T follicular helper cell (primary cell): Measurements from ENCODE around the gene LPIN1.

Experiments
- DNase-seq: peaks from one replicate; pipeline ENCODE4 v3.0.0-alpha.2; 2020; ENCODE audit warnings: low read depth
- total RNA-seq, 2 experiments: gene quantifications; one replicate each; lab custom pipeline; 2026; lab: John Stamatoyannopoulos, UW

The LPIN1 gene
- total RNA-seq: 108 to 182 reads per million in 2 experiments

DNA sequence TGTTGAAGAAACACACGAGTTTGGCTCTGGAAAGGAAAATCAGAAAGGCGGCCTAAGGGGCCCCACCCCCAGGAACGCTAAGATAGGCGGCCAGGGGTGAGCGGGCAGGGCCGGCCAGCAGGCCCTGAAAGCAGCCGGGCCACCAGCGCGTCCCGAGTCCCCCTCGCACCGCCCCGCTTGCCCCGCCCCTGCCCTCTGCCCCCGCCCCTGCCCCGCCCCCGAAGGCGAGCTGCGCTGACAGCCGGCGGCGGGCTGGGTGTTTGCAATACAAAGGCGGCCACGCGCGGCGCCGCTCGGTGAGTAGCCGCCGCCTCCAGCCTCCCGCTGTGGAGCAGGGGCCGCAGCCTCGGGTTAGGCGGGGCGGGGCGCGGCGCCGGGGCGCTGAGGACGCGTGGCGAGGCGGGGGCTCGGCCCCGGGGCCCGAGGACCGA, at the start of gene LPIN1:
TSS of gene LPIN1 (plus strand) at position 257 of the 431 bp plus-strand sequence. CDS start 18,910 bp downstream, outside the sequence.
- peak; percentile 81 for DNase-seq

DNA sequence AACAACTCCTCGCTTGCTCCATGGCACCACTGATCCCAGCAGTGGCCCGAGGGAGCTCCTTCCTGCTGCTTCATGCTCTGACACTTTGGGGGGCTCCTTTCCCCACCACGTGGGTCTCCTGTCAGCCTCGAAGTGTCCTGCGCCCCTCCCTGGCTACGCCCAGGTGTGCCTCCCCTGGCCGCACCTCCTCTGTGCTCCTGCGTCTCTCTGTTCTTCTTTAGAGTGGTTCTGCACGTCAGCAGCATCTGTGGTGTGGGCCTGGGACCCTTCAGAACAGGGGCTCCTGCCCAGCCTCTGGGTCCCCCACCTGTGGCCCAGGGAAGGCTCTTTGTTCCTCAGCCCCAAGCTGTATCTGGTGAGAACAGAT, 49.7 kb upstream of the LPIN1 start:
- no peak for DNase-seq

DNA sequence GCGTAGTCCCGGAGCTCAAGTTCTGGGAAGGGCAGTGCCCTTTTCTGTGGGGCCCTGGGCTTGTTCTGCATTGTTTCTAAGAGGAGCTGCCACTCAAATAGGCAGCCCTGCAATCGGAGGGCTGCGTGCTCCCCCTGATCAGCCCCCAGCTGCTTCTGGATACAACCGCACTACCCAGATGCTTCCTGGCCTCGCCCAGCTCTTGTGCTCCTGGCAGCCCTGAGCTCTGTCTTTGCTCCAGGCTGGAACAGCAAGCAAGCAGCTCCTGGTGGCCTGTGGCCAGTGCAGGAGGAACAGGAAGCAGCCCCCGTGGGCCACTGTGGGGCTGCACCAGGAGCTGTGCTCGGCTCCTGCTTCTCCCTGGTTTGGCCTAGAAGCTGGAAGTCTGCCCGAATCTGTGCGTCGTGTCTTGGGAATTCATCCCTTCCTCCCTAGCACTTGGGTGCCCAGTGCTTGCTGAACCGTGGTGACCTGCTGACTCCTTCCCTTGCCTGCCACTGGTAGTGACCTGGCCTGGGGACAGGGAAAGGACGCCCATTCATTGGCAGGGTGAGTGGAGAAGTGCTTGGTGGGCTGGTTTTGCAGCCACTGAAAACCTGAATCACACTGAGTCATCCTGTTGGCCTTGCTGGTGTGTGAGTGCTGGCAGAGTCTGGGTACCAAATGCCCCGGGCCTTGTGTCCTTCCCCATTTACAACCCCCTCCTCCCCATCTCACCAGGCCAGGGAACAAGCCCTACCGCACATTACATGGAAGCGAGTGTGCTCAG, 49.1 kb upstream of the LPIN1 start:
- no peak for DNase-seq

GRCh38 chr2:11698009-11698922, 48.2 kb upstream of the LPIN1 start:
- DNase-seq: no peak

DNA sequence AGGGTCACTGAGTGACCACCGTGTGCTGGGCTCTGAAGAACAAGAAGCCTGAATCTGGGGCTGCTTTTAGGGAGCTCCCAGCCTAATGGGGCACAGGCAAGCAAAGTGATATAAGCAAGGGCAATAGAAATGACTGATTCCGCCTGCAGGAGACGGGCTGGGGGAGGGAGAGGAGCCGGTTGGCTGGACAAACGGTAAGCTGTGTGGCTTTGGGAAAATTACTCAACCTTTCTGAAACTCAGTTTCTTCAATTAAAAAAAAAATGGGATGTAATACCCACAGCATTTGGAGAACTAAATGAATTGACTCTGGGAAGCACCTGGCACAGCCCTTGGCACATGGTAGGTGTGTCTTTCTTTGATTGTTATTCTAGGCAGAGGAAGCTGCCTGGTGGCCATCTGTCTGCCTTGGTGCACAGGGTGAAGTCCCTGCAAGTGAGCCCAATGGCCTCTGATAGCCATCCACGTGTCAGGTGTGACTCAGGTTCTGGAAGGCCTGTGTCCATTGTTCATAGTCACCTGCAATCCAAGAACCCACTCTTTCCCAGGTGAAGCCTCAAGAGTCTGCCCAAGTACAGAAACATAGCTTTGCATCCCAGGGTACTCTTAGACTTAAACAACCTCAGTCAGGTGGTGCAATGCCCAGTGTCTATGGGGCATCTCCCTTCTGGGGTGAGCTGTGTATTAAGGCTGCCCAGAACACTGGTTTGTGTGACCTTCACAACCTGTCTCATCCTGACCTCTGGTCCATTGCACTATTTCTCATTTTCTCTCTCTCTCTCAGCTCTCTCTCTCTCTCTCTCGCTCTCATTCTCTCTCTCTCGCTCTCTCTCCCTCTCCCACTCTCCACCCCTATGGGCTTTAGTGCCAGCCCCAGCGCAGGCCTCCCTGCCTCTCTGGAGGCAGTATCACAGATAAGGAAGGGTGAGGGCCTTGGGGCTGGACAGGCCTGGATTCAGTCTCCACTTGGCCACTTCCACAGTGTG, 46.5 kb upstream of the LPIN1 start:
- no peak for DNase-seq

- DNase-seq: no peak
These were observed 45.2 kb upstream of the LPIN1 start for GRCh38 chr2:11701206-11701605.

- DNase-seq: no peak
These were observed 44.6 kb upstream of the LPIN1 start for GRCh38 chr2:11701751-11702301.

- DNase-seq: no peak
These were observed 43.5 kb upstream of the LPIN1 start for GRCh38 chr2:11702946-11703345.

GRCh38 chr2:11703700-11704099, 42.7 kb upstream of the LPIN1 start:
- DNase-seq: no peak

- DNase-seq: no peak
These were observed 41.4 kb upstream of the LPIN1 start for GRCh38 chr2:11705063-11705462.

GRCh38 chr2:11705711-11706110, 40.7 kb upstream of the LPIN1 start:
- DNase-seq: no peak

DNA sequence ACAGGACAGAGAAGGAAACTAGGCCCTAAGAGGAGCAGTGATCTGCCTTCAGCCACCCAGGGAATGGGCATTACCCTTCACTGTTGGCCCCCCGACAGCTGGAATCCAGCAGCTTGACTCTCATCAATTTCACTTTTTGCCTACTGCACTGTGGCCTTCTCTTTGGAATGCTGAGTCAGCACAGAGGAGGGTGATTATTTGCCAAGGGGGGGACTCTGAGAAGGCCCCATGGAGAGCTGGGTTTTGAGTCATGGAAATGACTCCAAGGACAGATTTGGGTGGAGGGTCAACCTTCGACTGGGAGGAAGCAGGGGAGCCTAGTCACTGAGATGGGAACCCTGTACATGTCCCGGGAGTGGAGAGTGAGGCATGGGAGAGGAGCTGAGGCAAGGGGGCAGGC, 38.3 kb upstream of the LPIN1 start:
- no peak for DNase-seq

DNA sequence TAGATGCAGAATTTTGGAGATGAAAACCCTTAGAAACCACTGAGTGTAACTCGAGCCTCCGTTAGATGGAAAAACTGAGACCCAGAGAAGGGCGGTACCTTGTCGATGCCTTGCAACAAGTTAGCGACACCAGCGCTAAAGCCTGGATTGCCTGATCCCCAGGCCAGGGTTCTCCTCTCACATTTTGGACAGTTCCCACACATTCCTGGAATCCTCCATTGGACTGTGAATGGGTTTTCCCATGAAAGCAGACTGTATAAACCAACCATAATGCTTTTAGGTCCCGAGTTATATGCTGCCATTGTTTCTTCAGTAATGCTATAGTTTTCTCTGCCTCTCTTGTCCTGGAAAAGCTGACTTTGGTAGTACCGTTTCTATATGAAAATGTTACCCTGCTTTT, 37.1 kb upstream of the LPIN1 start:
- no peak for DNase-seq

DNA sequence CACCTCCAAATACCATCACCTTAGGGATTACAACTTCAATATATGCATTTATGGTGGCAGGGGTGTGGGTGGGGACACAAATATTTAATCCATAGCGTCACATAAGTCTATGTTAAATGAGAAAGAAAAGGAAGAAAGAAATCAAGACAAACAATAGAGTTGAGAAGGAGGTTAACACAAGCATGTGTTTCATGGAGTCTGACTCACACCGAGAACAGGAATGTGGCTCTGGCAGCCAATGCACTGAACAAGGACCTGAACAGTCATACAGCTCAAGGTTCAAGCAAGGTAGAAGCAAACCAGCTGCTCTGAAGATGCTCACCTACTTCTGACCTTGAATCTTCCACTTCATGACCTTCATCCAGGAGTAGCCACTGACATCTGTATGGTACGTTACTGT, 36.2 kb upstream of the LPIN1 start:
- no peak for DNase-seq

GRCh38 chr2:11710632-11711353, 35.6 kb upstream of the LPIN1 start:
- no peak for DNase-seq

GRCh38 chr2:11711354-11711716, 35.1 kb upstream of the LPIN1 start:
- DNase-seq: no peak

- DNase-seq: no peak
These were observed 34.7 kb upstream of the LPIN1 start for GRCh38 chr2:11711751-11712150.

GRCh38 chr2:11712866-11713265, 33.6 kb upstream of the LPIN1 start:
- DNase-seq: no peak

- DNase-seq: no peak
These were observed 32.6 kb upstream of the LPIN1 start for GRCh38 chr2:11713815-11714214.

GRCh38 chr2:11715987-11716652, 30.3 kb upstream of the LPIN1 start:
- no peak for DNase-seq
